ENCODE data around the gene GDE1.

GRCh38 chr16:19468300-19468699 lies 53.6 kb downstream of the GDE1 start:
- TF ChIP-seq, protein P1, sequence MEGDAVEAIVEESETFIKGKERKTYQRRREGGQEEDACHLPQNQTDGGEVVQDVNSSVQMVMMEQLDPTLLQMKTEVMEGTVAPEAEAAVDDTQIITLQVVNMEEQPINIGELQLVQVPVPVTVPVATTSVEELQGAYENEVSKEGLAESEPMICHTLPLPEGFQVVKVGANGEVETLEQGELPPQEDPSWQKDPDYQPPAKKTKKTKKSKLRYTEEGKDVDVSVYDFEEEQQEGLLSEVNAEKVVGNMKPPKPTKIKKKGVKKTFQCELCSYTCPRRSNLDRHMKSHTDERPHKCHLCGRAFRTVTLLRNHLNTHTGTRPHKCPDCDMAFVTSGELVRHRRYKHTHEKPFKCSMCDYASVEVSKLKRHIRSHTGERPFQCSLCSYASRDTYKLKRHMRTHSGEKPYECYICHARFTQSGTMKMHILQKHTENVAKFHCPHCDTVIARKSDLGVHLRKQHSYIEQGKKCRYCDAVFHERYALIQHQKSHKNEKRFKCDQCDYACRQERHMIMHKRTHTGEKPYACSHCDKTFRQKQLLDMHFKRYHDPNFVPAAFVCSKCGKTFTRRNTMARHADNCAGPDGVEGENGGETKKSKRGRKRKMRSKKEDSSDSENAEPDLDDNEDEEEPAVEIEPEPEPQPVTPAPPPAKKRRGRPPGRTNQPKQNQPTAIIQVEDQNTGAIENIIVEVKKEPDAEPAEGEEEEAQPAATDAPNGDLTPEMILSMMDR (IDR thresholded peaks at IDR 0.05), result no peak
- TF ChIP-seq POLR2A (IDR thresholded peaks at IDR 0.05), result no peak
- no peak for TF ChIP-seq POLR2AphosphoS5 (IDR thresholded peaks at IDR 0.05)

All from breast epithelium (tissue), 3 donors.